ENCODE measurements around the gene LY6G5C. TPM values are rescaled to one million over a fixed set of nuclear protein-coding genes. Genes with fewer than 3 reads are reported as not detected.

The LY6G5C gene
- total RNA-seq, 2 donors from 2014 or later: 5.4 to 8.8 TPM

- Mint-ChIP-seq H3K4me3 (peak overlapping the region; percentile 95), H3K9me3 (no peaks in the 10 kb centered on the region), H3K36me3 (peaks cover 9% of the 10 kb centered on the region), H3K27ac (peak overlapping the region; percentile 85 to 92), H3K4me1 (ENCODE audit: low read depth in 2 of 2) (peaks cover 61 to 64% of the 10 kb centered on the region in 2 donors), H3K27me3 (no peaks in the 10 kb centered on the region)
- DNase-seq (ENCODE audit: low spot score): no peak
- ATAC-seq: no peak
Measured at GRCh38 chr6:31658983-31659648, 21.8 kb downstream of the LY6G5C start.

GRCh38 chr6:31658158-31658688 is 22.6 kb downstream of the LY6G5C start:
- no peak for DNase-seq (ENCODE audit: low spot score)
- peaks cover 53 to 55% of the 10 kb centered on the region in 2 donors for H3K4me1 Mint-ChIP-seq (ENCODE audit: low read depth in 2 of 2)
- H3K27ac Mint-ChIP-seq: peak overlapping the region; percentile 85 to 92
- no peaks in the 10 kb centered on the region for H3K9me3 Mint-ChIP-seq
- H3K36me3 Mint-ChIP-seq: peaks cover 2% of the 10 kb centered on the region
- no peak for ATAC-seq
- no peaks in the 10 kb centered on the region for H3K27me3 Mint-ChIP-seq
- H3K4me3 Mint-ChIP-seq: peak overlapping the region; percentile 95

- peak overlapping the region; percentile 85 to 92 for H3K27ac Mint-ChIP-seq
- no peak for DNase-seq (ENCODE audit: low spot score)
- no peaks in the 10 kb centered on the region for H3K9me3 Mint-ChIP-seq
- H3K4me1 Mint-ChIP-seq (ENCODE audit: low read depth in 2 of 2): peaks cover 55 to 58% of the 10 kb centered on the region in 2 donors
- no peaks in the 10 kb centered on the region for H3K36me3 Mint-ChIP-seq
- H3K27me3 Mint-ChIP-seq: no peaks in the 10 kb centered on the region
- ATAC-seq: no peak
- H3K4me3 Mint-ChIP-seq: peak overlapping the region; percentile 95
Measured at GRCh38 chr6:31657406-31658157, 23.3 kb downstream of the LY6G5C start.

GRCh38 chr6:31655349-31656237 is 25.3 kb downstream of the LY6G5C start, which contains the start of gene APOM:
TSS of gene APOM (plus strand) at chr6:31655894. CDS start at chr6:31655967, 73 bp downstream.
- DNase-seq (ENCODE audit: low spot score): no peak
- H3K36me3 Mint-ChIP-seq: no peaks in the 10 kb centered on the region

GRCh38 chr6:31654574-31655348 is 26.1 kb downstream of the LY6G5C start:
- H3K9me3 Mint-ChIP-seq: no peaks in the 10 kb centered on the region
- H3K27me3 Mint-ChIP-seq: no peaks in the 10 kb centered on the region
- ATAC-seq (no peak), DNase-seq (ENCODE audit: low spot score) (no peak)
- peak overlapping the region; percentile 17 to 25 for H3K27ac Mint-ChIP-seq
- H3K4me3 Mint-ChIP-seq: no peak overlapping the region
- H3K4me1 Mint-ChIP-seq (ENCODE audit: low read depth in 2 of 2): peaks cover 59 to 72% of the 10 kb centered on the region in 2 donors
- H3K36me3 Mint-ChIP-seq: no peaks in the 10 kb centered on the region

More at GRCh38 chr6:31655349-31656237, 25.3 kb downstream of the LY6G5C start, which contains the start of gene APOM:
- H3K27me3 Mint-ChIP-seq: no peaks in the 10 kb centered on the region
- H3K4me3 Mint-ChIP-seq: no peak within 1 kb of the TSS
- peak within 1 kb of the TSS; percentile 17 to 25 for H3K27ac Mint-ChIP-seq
- no peak for ATAC-seq
- peaks cover 59 to 73% of the 10 kb centered on the region in 2 donors for H3K4me1 Mint-ChIP-seq (ENCODE audit: low read depth in 2 of 2)
- H3K9me3 Mint-ChIP-seq: no peaks in the 10 kb centered on the region

- Mint-ChIP-seq H3K4me1 (ENCODE audit: low read depth in 2 of 2) (peaks cover 50 to 55% of the 10 kb centered on the region in 2 donors), H3K36me3 (peaks cover 8% of the 10 kb centered on the region)
- DNase-seq (ENCODE audit: low spot score): peak; percentile 90
Measured at GRCh38 chr6:31652925-31653724, 27.7 kb downstream of the LY6G5C start.

GRCh38 chr6:31651602-31652191 is 29.2 kb downstream of the LY6G5C start:
- peak overlapping the region; percentile 95 for H3K4me3 Mint-ChIP-seq
- no peaks in the 10 kb centered on the region for H3K9me3 Mint-ChIP-seq
- peak overlapping the region; percentile 88 to 97 for H3K27ac Mint-ChIP-seq
- H3K36me3 Mint-ChIP-seq: peaks cover 13% of the 10 kb centered on the region
- peak; percentile 83 for DNase-seq (ENCODE audit: low spot score)
- H3K27me3 Mint-ChIP-seq: no peaks in the 10 kb centered on the region
- peaks cover 47 to 48% of the 10 kb centered on the region in 2 donors for H3K4me1 Mint-ChIP-seq (ENCODE audit: low read depth in 2 of 2)
- ATAC-seq: peak; percentile 66 to 69

More at GRCh38 chr6:31652925-31653724, 27.7 kb downstream of the LY6G5C start:
- H3K9me3 Mint-ChIP-seq: no peaks in the 10 kb centered on the region
- H3K27ac Mint-ChIP-seq: peak overlapping the region; percentile 88 to 97
- H3K4me3 Mint-ChIP-seq: peak overlapping the region; percentile 95
- no peaks in the 10 kb centered on the region for H3K27me3 Mint-ChIP-seq
- peak; percentile 80 to 86 for ATAC-seq

GRCh38 chr6:31645325-31645724 is 35.5 kb downstream of the LY6G5C start:
- DNase-seq (ENCODE audit: low spot score): no peak
- Mint-ChIP-seq H3K36me3 (peaks cover 29% of the 10 kb centered on the region), H3K9me3 (no peaks in the 10 kb centered on the region), H3K27me3 (no peaks in the 10 kb centered on the region), H3K4me1 (ENCODE audit: low read depth in 2 of 2) (peaks cover 5 to 22% of the 10 kb centered on the region in 2 donors), H3K4me3 (no peak overlapping the region), H3K27ac (peak overlapping the region in 1 of 2 donors; percentile 73)
- no peak for ATAC-seq

- Mint-ChIP-seq H3K4me1 (ENCODE audit: low read depth in 2 of 2) (peaks cover 0 to 19% of the 10 kb centered on the region in 2 donors), H3K27me3 (no peaks in the 10 kb centered on the region), H3K9me3 (no peaks in the 10 kb centered on the region), H3K36me3 (peaks cover 25% of the 10 kb centered on the region), H3K4me3 (no peak overlapping the region), H3K27ac (no peak overlapping the region)
- peak in 1 of 2 donors; percentile 3 for ATAC-seq
- DNase-seq (ENCODE audit: low spot score): no peak
Measured at GRCh38 chr6:31643818-31644454, 36.9 kb downstream of the LY6G5C start.

GRCh38 chr6:31642798-31643570 is 37.9 kb downstream of the LY6G5C start:
- Mint-ChIP-seq H3K27me3 (no peaks in the 10 kb centered on the region), H3K4me3 (no peak overlapping the region), H3K4me1 (ENCODE audit: low read depth in 2 of 2) (peaks cover 0 to 15% of the 10 kb centered on the region in 2 donors), H3K27ac (no peak overlapping the region), H3K9me3 (no peaks in the 10 kb centered on the region), H3K36me3 (peaks cover 20% of the 10 kb centered on the region)
- ATAC-seq (no peak), DNase-seq (ENCODE audit: low spot score) (no peak)

- peaks cover 16% of the 10 kb centered on the region for H3K36me3 Mint-ChIP-seq
- peak overlapping the region in 1 of 2 donors; percentile 44 for H3K27ac Mint-ChIP-seq
Measured at GRCh38 chr6:31641370-31641769, 39.5 kb downstream of the LY6G5C start.

More at GRCh38 chr6:31641370-31641769, 39.5 kb downstream of the LY6G5C start:
- Mint-ChIP-seq H3K27me3 (no peaks in the 10 kb centered on the region), H3K9me3 (no peaks in the 10 kb centered on the region), H3K4me3 (no peak overlapping the region), H3K4me1 (ENCODE audit: low read depth in 2 of 2) (peaks cover 0 to 12% of the 10 kb centered on the region in 2 donors)
- no peak for DNase-seq (ENCODE audit: low spot score)
- ATAC-seq: no peak
